GM23338 (cell line): Measurements from ENCODE around the gene KRTAP5-3. TPM values are rescaled to one million over a fixed set of nuclear protein-coding genes. Genes with fewer than 3 reads are reported as not detected.

Source experiments
- CREB1 ChIP-seq: fragments of 250-450 bp; sonication (Bioruptor Pico); IDR thresholded peaks from 2 replicates; pipeline ENCODE4 v1.5.0; 2020; ENCODE audit warnings: low read depth, mild to moderate bottlenecking, moderate library complexity
- EZH2phosphoT487 ChIP-seq: fragments of 200-600 bp; sonication (generic); IDR thresholded peaks from one replicate; pipeline ENCODE4 v1.8.1; 2018; ENCODE audit warnings: antibody characterized with exemption; ENCODE audit not compliant: unreplicated experiment
- JUNB ChIP-seq: IDR thresholded peaks from one replicate; pipeline ENCODE4 v1.6.1; 2016; ENCODE audit warnings: antibody characterized with exemption; ENCODE audit not compliant: unreplicated experiment
- NANOG ChIP-seq: IDR thresholded peaks from 2 replicates; pipeline ENCODE4 v1.6.1; 2016; ENCODE audit warnings: antibody characterized with exemption, borderline replicate concordance
- POLR2AphosphoS5 ChIP-seq: IDR thresholded peaks from 2 replicates; pipeline ENCODE4 v1.6.1; 2016; ENCODE audit warnings: antibody characterized with exemption, low read depth
- STAT1 ChIP-seq: IDR thresholded peaks from one replicate; pipeline ENCODE4 v1.6.1; 2016; ENCODE audit warnings: antibody characterized with exemption; ENCODE audit not compliant: unreplicated experiment
- ZNF331 ChIP-seq: fragments of 250-450 bp; sonication (Bioruptor Pico); IDR thresholded peaks from 2 replicates; pipeline ENCODE4 v1.5.0; 2020; ENCODE audit warnings: low read depth, mild to moderate bottlenecking, moderate library complexity
- polyA plus RNA-seq: library from polyadenylated mRNA; unstranded; fragments of >200 nt; fragmentation: Nextera tagmentation; extraction: Ambion mirVana; gene quantifications from 2 replicates; pipeline ENCODE4 v1.2.1, GENCODE V29; 2016
- total RNA-seq: library from RNA; depleted of rRNA; stranded (reverse); fragments of >200 nt; shearing (Covaris generic); gene quantifications from 2 replicates; pipeline ENCODE4 v1.2.3, GENCODE V29; 2014
- TF ChIP-seq, protein P1 (sequence below): fragments of 250-450 bp; sonication (Bioruptor Pico); IDR thresholded peaks from 2 replicates; pipeline ENCODE4 v1.5.0; 2020; ENCODE audit warnings: mild to moderate bottlenecking, moderate library complexity
- TF ChIP-seq, protein P2 (sequence below): IDR thresholded peaks from one replicate; pipeline ENCODE4 v1.6.1; 2018; ENCODE audit warnings: antibody characterized with exemption; ENCODE audit not compliant: unreplicated experiment
- TF ChIP-seq, protein P3 (sequence below): IDR thresholded peaks from 2 replicates; pipeline ENCODE4 v1.6.1; 2016; ENCODE audit warnings: antibody characterized with exemption

The KRTAP5-3 gene
- total and polyA plus RNA-seq, 2 experiments from 2014 or later, result not detected

DNA sequence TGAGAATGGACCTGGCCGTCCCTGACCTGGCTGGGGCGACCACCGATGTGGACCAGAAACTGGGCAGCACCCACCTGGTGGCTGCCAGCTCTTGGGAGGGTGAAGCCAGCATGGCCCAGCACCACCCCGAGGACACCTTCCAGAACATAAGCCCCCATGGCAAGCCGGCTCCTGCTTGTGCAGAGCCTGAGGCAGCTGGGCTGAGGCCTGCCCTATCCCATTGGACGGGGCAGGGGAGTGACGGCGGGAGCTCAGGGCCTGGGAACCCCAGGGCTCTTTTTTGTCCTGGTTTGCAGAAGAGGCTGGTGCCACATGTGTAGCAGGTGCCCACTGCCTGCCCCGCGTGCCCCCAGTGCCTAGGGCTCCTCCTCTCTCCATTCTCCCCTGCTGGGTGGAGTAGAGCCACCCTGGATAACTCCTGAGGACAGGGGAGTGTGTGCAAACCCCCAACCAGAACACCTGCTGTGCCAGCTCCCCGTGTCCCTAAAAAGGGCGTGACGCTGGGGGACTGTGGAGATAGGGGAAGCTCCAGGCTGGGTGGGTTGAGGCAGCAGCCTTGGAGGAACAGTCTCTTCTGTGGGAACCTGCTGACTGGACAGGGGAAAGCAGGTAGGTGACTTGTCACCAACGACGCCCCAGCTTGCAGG lies 48.1 kb downstream of the KRTAP5-3 start (continued):
- TF ChIP-seq, protein P1, sequence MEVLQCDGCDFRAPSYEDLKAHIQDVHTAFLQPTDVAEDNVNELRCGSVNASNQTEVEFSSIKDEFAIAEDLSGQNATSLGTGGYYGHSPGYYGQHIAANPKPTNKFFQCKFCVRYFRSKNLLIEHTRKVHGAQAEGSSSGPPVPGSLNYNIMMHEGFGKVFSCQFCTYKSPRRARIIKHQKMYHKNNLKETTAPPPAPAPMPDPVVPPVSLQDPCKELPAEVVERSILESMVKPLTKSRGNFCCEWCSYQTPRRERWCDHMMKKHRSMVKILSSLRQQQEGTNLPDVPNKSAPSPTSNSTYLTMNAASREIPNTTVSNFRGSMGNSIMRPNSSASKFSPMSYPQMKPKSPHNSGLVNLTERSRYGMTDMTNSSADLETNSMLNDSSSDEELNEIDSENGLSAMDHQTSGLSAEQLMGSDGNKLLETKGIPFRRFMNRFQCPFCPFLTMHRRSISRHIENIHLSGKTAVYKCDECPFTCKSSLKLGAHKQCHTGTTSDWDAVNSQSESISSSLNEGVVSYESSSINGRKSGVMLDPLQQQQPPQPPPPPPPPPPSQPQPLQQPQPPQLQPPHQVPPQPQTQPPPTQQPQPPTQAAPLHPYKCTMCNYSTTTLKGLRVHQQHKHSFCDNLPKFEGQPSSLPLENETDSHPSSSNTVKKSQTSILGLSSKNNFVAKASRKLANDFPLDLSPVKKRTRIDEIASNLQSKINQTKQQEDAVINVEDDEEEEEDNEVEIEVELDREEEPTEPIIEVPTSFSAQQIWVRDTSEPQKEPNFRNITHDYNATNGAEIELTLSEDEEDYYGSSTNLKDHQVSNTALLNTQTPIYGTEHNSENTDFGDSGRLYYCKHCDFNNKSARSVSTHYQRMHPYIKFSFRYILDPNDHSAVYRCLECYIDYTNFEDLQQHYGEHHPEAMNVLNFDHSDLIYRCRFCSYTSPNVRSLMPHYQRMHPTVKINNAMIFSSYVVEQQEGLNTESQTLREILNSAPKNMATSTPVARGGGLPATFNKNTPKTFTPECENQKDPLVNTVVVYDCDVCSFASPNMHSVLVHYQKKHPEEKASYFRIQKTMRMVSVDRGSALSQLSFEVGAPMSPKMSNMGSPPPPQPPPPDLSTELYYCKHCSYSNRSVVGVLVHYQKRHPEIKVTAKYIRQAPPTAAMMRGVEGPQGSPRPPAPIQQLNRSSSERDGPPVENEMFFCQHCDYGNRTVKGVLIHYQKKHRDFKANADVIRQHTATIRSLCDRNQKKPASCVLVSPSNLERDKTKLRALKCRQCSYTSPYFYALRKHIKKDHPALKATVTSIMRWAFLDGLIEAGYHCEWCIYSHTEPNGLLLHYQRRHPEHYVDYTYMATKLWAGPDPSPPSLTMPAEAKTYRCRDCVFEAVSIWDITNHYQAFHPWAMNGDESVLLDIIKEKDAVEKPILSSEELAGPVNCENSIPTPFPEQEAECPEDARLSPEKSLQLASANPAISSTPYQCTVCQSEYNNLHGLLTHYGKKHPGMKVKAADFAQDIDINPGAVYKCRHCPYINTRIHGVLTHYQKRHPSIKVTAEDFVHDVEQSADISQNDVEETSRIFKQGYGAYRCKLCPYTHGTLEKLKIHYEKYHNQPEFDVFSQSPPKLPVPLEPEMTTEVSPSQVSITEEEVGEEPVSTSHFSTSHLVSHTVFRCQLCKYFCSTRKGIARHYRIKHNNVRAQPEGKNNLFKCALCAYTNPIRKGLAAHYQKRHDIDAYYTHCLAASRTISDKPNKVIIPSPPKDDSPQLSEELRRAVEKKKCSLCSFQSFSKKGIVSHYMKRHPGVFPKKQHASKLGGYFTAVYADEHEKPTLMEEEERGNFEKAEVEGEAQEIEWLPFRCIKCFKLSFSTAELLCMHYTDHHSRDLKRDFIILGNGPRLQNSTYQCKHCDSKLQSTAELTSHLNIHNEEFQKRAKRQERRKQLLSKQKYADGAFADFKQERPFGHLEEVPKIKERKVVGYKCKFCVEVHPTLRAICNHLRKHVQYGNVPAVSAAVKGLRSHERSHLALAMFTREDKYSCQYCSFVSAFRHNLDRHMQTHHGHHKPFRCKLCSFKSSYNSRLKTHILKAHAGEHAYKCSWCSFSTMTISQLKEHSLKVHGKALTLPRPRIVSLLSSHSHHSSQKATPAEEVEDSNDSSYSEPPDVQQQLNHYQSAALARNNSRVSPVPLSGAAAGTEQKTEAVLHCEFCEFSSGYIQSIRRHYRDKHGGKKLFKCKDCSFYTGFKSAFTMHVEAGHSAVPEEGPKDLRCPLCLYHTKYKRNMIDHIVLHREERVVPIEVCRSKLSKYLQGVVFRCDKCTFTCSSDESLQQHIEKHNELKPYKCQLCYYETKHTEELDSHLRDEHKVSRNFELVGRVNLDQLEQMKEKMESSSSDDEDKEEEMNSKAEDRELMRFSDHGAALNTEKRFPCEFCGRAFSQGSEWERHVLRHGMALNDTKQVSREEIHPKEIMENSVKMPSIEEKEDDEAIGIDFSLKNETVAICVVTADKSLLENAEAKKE (CRISPR knock-in tag), result no peak
- no peak for TF ChIP-seq ZNF331 (CRISPR knock-in tag)
- no peak for TF ChIP-seq CREB1 (CRISPR knock-in tag)
- TF ChIP-seq, protein P2, sequence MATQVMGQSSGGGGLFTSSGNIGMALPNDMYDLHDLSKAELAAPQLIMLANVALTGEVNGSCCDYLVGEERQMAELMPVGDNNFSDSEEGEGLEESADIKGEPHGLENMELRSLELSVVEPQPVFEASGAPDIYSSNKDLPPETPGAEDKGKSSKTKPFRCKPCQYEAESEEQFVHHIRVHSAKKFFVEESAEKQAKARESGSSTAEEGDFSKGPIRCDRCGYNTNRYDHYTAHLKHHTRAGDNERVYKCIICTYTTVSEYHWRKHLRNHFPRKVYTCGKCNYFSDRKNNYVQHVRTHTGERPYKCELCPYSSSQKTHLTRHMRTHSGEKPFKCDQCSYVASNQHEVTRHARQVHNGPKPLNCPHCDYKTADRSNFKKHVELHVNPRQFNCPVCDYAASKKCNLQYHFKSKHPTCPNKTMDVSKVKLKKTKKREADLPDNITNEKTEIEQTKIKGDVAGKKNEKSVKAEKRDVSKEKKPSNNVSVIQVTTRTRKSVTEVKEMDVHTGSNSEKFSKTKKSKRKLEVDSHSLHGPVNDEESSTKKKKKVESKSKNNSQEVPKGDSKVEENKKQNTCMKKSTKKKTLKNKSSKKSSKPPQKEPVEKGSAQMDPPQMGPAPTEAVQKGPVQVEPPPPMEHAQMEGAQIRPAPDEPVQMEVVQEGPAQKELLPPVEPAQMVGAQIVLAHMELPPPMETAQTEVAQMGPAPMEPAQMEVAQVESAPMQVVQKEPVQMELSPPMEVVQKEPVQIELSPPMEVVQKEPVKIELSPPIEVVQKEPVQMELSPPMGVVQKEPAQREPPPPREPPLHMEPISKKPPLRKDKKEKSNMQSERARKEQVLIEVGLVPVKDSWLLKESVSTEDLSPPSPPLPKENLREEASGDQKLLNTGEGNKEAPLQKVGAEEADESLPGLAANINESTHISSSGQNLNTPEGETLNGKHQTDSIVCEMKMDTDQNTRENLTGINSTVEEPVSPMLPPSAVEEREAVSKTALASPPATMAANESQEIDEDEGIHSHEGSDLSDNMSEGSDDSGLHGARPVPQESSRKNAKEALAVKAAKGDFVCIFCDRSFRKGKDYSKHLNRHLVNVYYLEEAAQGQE, result no peak
- TF ChIP-seq NANOG, result no peak
- TF ChIP-seq POLR2AphosphoS5, result no peak
- TF ChIP-seq EZH2phosphoT487, result no peak
- TF ChIP-seq, protein P3, sequence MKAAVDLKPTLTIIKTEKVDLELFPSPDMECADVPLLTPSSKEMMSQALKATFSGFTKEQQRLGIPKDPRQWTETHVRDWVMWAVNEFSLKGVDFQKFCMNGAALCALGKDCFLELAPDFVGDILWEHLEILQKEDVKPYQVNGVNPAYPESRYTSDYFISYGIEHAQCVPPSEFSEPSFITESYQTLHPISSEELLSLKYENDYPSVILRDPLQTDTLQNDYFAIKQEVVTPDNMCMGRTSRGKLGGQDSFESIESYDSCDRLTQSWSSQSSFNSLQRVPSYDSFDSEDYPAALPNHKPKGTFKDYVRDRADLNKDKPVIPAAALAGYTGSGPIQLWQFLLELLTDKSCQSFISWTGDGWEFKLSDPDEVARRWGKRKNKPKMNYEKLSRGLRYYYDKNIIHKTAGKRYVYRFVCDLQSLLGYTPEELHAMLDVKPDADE, result no peak
- no peak for TF ChIP-seq STAT1
- TF ChIP-seq JUNB, result no peak
